CD4-positive, CD25-positive, alpha-beta regulatory T cell (primary cell): Measurements from ENCODE around the gene AGMO. TPM values are rescaled to one million over a fixed set of nuclear protein-coding genes. Genes with fewer than 3 reads are reported as not detected.

Experiments used
- ATAC-seq, 2 donors: fragments of 150-1000 bp; cut with Tn5 transposase; one replicate each; pipeline ENCODE4 v1.10.0; 2021; ENCODE audit warnings: low read depth in 2 of 2, moderate number of reproducible peaks in 2 of 2, moderate library complexity in 1 of 2
- DNase-seq, 3 donors: peaks; one replicate each; pipeline versions ENCODE4 v3.0.0 to v3.0.0-alpha.2; 2012 to 2022; ENCODE audit warnings: mixed read lengths in 1 of 3
- H3K27ac ChIP-seq: one replicate; pipeline ENCODE4 v1.7.0; 2013; ENCODE audit warnings: mild to moderate bottlenecking, low read length; ENCODE audit not compliant: insufficient read depth, poor library complexity, severe bottlenecking
- H3K27me3 ChIP-seq: one replicate; pipeline ENCODE4 v1.7.0; 2013; ENCODE audit warnings: low read length; ENCODE audit not compliant: control insufficient read depth, insufficient read depth
- H3K36me3 ChIP-seq: one replicate; pipeline ENCODE4 v1.7.0; 2013; ENCODE audit warnings: mild to moderate bottlenecking, low read length, moderate library complexity; ENCODE audit not compliant: control insufficient read depth, insufficient read depth
- H3K4me1 ChIP-seq: 2 replicates; pipeline ENCODE4 v1.7.0; 2013; ENCODE audit warnings: mild to moderate bottlenecking, low read length; ENCODE audit not compliant: insufficient read depth, control insufficient read depth, poor library complexity, severe bottlenecking
- H3K4me3 ChIP-seq: one replicate; pipeline ENCODE4 v1.7.0; 2013; ENCODE audit warnings: low read depth, mild to moderate bottlenecking, low read length, moderate library complexity
- H3K9me3 ChIP-seq, 2 experiments: 1 replicate in 1 of 2; 2 replicates in 1 of 2; pipeline ENCODE4 v1.7.0; 2013; ENCODE audit warnings: low read length in 2 of 2, mild to moderate bottlenecking in 1 of 2, moderate library complexity in 1 of 2; ENCODE audit not compliant: control insufficient read depth in 2 of 2
- H3K27ac Mint-ChIP-seq, 3 donors: one replicate each; pipeline ENCODE4 v1.8.0; 2020 to 2022; ENCODE audit warnings: mild to moderate bottlenecking in 3 of 3, mixed read lengths in 3 of 3, moderate library complexity in 2 of 3
- H3K27me3 Mint-ChIP-seq: one replicate; pipeline ENCODE4 v1.8.0; 2022; ENCODE audit warnings: mild to moderate bottlenecking, mixed read lengths
- H3K36me3 Mint-ChIP-seq: one replicate; pipeline ENCODE4 v1.8.0; 2020; ENCODE audit warnings: mixed read lengths
- H3K4me1 Mint-ChIP-seq, 4 donors: one replicate each; pipeline ENCODE4 v1.8.0; 2020 to 2022; ENCODE audit warnings: mixed read lengths in 4 of 4, mild to moderate bottlenecking in 1 of 4
- H3K4me3 Mint-ChIP-seq, 4 donors: one replicate each; pipeline ENCODE4 v1.8.0; 2020 to 2022; ENCODE audit warnings: mild to moderate bottlenecking in 4 of 4, mixed read lengths in 4 of 4, moderate library complexity in 3 of 4
- H3K9me3 Mint-ChIP-seq, 7 donors: one replicate each; pipeline ENCODE4 v1.8.0; 2020 to 2022; ENCODE audit warnings: mixed read lengths in 7 of 7, mild to moderate bottlenecking in 3 of 7, moderate library complexity in 2 of 7
- polyA plus RNA-seq, 4 donors: library from polyadenylated mRNA; unstranded; fragments of 300-500 nt; fragmentation: Illumina TruSeq; gene quantifications; one replicate each; pipeline ENCODE4 v1.2.3, GENCODE V29; 2021
- total RNA-seq: library from RNA; stranded (reverse); gene quantifications from one replicate; pipeline ENCODE4 v1.2.3, GENCODE V29; 2022

The AGMO gene
- total and polyA plus RNA-seq, 5 donors from 2014 or later = not detected

- no peak overlapping the region for H3K4me3 ChIP-seq
- no peak for DNase-seq
- no peak overlapping the region for H3K27ac Mint-ChIP-seq
- ATAC-seq = no peak
- no peaks in the 10 kb centered on the region for H3K9me3 ChIP-seq
- no peaks in the 10 kb centered on the region for H3K36me3 ChIP-seq
- peaks cover 0 to 22% (median 5%) of the 10 kb centered on the region in 7 donors for H3K9me3 Mint-ChIP-seq
- H3K36me3 Mint-ChIP-seq = no peaks in the 10 kb centered on the region
- H3K27ac ChIP-seq = no peak overlapping the region
- no peak overlapping the region for H3K4me3 Mint-ChIP-seq
- no peaks in the 10 kb centered on the region for H3K27me3 Mint-ChIP-seq
- H3K4me1 Mint-ChIP-seq = no peaks in the 10 kb centered on the region
- no peaks in the 10 kb centered on the region for H3K4me1 ChIP-seq
- H3K27me3 ChIP-seq = no peaks in the 10 kb centered on the region
These were observed 66.6 kb downstream of the AGMO start for GRCh38 chr7:15495170-15495569.

- no peak overlapping the region for H3K27ac Mint-ChIP-seq
- no peaks in the 10 kb centered on the region for H3K4me1 Mint-ChIP-seq
- no peaks in the 10 kb centered on the region for H3K27me3 Mint-ChIP-seq
- Histone ChIP-seq H3K27me3 (no peaks in the 10 kb centered on the region), H3K4me1 (no peaks in the 10 kb centered on the region), H3K36me3 (no peaks in the 10 kb centered on the region), H3K27ac (no peak overlapping the region), H3K4me3 (no peak overlapping the region), H3K9me3 (no peaks in the 10 kb centered on the region)
- peaks cover 0 to 22% (median 5%) of the 10 kb centered on the region in 7 donors for H3K9me3 Mint-ChIP-seq
- ATAC-seq (no peak), DNase-seq (no peak)
- no peak overlapping the region for H3K4me3 Mint-ChIP-seq
- H3K36me3 Mint-ChIP-seq = no peaks in the 10 kb centered on the region
These were observed 67.1 kb downstream of the AGMO start for GRCh38 chr7:15494711-15495110.

GRCh38 chr7:15491361-15491760 is 70.5 kb downstream of the AGMO start:
- Histone ChIP-seq H3K27ac (no peak overlapping the region), H3K27me3 (no peaks in the 10 kb centered on the region), H3K36me3 (no peaks in the 10 kb centered on the region), H3K4me3 (no peak overlapping the region), H3K4me1 (no peaks in the 10 kb centered on the region), H3K9me3 (no peaks in the 10 kb centered on the region)
- no peaks in the 10 kb centered on the region for H3K4me1 Mint-ChIP-seq
- no peak for DNase-seq
- H3K27ac Mint-ChIP-seq = no peak overlapping the region
- H3K36me3 Mint-ChIP-seq = no peaks in the 10 kb centered on the region
- H3K27me3 Mint-ChIP-seq = no peaks in the 10 kb centered on the region
- H3K4me3 Mint-ChIP-seq = no peak overlapping the region
- H3K9me3 Mint-ChIP-seq = peaks cover 0 to 22% (median 5%) of the 10 kb centered on the region in 7 donors
- no peak for ATAC-seq

- Histone ChIP-seq H3K4me3 (no peak overlapping the region), H3K9me3 (no peaks in the 10 kb centered on the region), H3K27me3 (no peaks in the 10 kb centered on the region), H3K27ac (no peak overlapping the region), H3K4me1 (no peaks in the 10 kb centered on the region), H3K36me3 (no peaks in the 10 kb centered on the region)
- no peak for ATAC-seq
- no peak overlapping the region for H3K27ac Mint-ChIP-seq
- no peaks in the 10 kb centered on the region for H3K36me3 Mint-ChIP-seq
- DNase-seq = no peak
- H3K9me3 Mint-ChIP-seq = peaks cover 0 to 20% (median 3%) of the 10 kb centered on the region in 7 donors
- H3K4me3 Mint-ChIP-seq = no peak overlapping the region
- H3K27me3 Mint-ChIP-seq = no peaks in the 10 kb centered on the region
- no peaks in the 10 kb centered on the region for H3K4me1 Mint-ChIP-seq
These were observed 71.5 kb downstream of the AGMO start for GRCh38 chr7:15490291-15490690.

GRCh38 chr7:15489861-15490260 is 72.0 kb downstream of the AGMO start:
- ATAC-seq (no peak), DNase-seq (no peak)
- no peaks in the 10 kb centered on the region for H3K9me3 ChIP-seq
- Mint-ChIP-seq H3K4me1 (no peaks in the 10 kb centered on the region), H3K36me3 (no peaks in the 10 kb centered on the region), H3K27ac (no peak overlapping the region), H3K4me3 (no peak overlapping the region), H3K27me3 (no peaks in the 10 kb centered on the region), H3K9me3 (peaks cover 0 to 17% (median 3%) of the 10 kb centered on the region in 7 donors)
- no peak overlapping the region for H3K4me3 ChIP-seq
- no peak overlapping the region for H3K27ac ChIP-seq
- no peaks in the 10 kb centered on the region for H3K27me3 ChIP-seq
- no peaks in the 10 kb centered on the region for H3K4me1 ChIP-seq
- H3K36me3 ChIP-seq = no peaks in the 10 kb centered on the region

GRCh38 chr7:15489383-15489782 is 72.4 kb downstream of the AGMO start:
- no peaks in the 10 kb centered on the region for H3K4me1 Mint-ChIP-seq
- ATAC-seq (no peak), DNase-seq (no peak)
- no peaks in the 10 kb centered on the region for H3K36me3 Mint-ChIP-seq
- Histone ChIP-seq H3K9me3 (no peaks in the 10 kb centered on the region), H3K27ac (no peak overlapping the region), H3K36me3 (no peaks in the 10 kb centered on the region), H3K4me1 (no peaks in the 10 kb centered on the region), H3K27me3 (no peaks in the 10 kb centered on the region), H3K4me3 (no peak overlapping the region)
- no peak overlapping the region for H3K4me3 Mint-ChIP-seq
- H3K9me3 Mint-ChIP-seq = peaks cover 1 to 22% (median 3%) of the 10 kb centered on the region in 7 donors
- no peaks in the 10 kb centered on the region for H3K27me3 Mint-ChIP-seq
- H3K27ac Mint-ChIP-seq = no peak overlapping the region

- peaks cover 2 to 23% (median 3%) of the 10 kb centered on the region in 7 donors for H3K9me3 Mint-ChIP-seq
- no peak for DNase-seq
- no peak overlapping the region for H3K4me3 Mint-ChIP-seq
- no peaks in the 10 kb centered on the region for H3K36me3 ChIP-seq
- no peaks in the 10 kb centered on the region for H3K4me1 ChIP-seq
- ATAC-seq = no peak
- H3K27ac Mint-ChIP-seq = no peak overlapping the region
- H3K27me3 ChIP-seq = no peaks in the 10 kb centered on the region
- H3K27me3 Mint-ChIP-seq = no peaks in the 10 kb centered on the region
- no peaks in the 10 kb centered on the region for H3K36me3 Mint-ChIP-seq
- no peak overlapping the region for H3K27ac ChIP-seq
- no peaks in the 10 kb centered on the region for H3K4me1 Mint-ChIP-seq
- H3K4me3 ChIP-seq = no peak overlapping the region
- H3K9me3 ChIP-seq = no peaks in the 10 kb centered on the region
These were observed 73.4 kb downstream of the AGMO start for GRCh38 chr7:15488401-15488800.

- Mint-ChIP-seq H3K4me1 (no peaks in the 10 kb centered on the region), H3K9me3 (peaks cover 2 to 23% (median 3%) of the 10 kb centered on the region in 7 donors), H3K4me3 (no peak overlapping the region), H3K27me3 (no peaks in the 10 kb centered on the region), H3K27ac (no peak overlapping the region), H3K36me3 (no peaks in the 10 kb centered on the region)
- Histone ChIP-seq H3K36me3 (no peaks in the 10 kb centered on the region), H3K27ac (no peak overlapping the region), H3K4me1 (no peaks in the 10 kb centered on the region), H3K27me3 (no peaks in the 10 kb centered on the region), H3K4me3 (no peak overlapping the region), H3K9me3 (no peaks in the 10 kb centered on the region)
- no peak for ATAC-seq
- DNase-seq = no peak
These were observed 73.9 kb downstream of the AGMO start for GRCh38 chr7:15487896-15488295.
